Activated B cell treated with CpG ODN at 0.5 μM for 24 hours (primary cell): Measurements from ENCODE around the gene SP9. TPM values are rescaled to one million over a fixed set of nuclear protein-coding genes. Genes with fewer than 3 reads are reported as not detected.

Experiments
- ATAC-seq: fragments of 200-7000 bp; cut with Tn5 transposase; one replicate; pipeline ENCODE4 v1.10.0; 2021; ENCODE audit warnings: low read depth, mild to moderate bottlenecking, moderate library complexity
- CTCF ChIA-PET: fragments of 350-600 bp; sonication (Branson Sonifier 250); formaldehyde crosslinking; loops from one replicate; lab custom pipeline; 2021; ENCODE audit warnings: antibody characterized with exemption; lab: Charles Lee
- POLR2A ChIA-PET: fragments of 350-600 bp; sonication (Branson Sonifier 250); formaldehyde crosslinking; loops from one replicate; lab custom pipeline; 2021; ENCODE audit warnings: antibody characterized with exemption; lab: Charles Lee
- DNase-seq: peaks from one replicate; pipeline ENCODE4 v3.0.0; 2022
- H3K27ac Mint-ChIP-seq: one replicate; pipeline ENCODE4 v1.8.0; 2020; ENCODE audit warnings: mixed read lengths
- H3K27me3 Mint-ChIP-seq: one replicate; pipeline ENCODE4 v1.8.0; 2021; ENCODE audit warnings: mixed read lengths
- H3K36me3 Mint-ChIP-seq: one replicate; pipeline ENCODE4 v1.8.0; 2021; ENCODE audit warnings: low read depth, mixed read lengths
- H3K4me1 Mint-ChIP-seq: one replicate; pipeline ENCODE4 v1.8.0; 2021; ENCODE audit warnings: mixed read lengths
- H3K4me3 Mint-ChIP-seq: one replicate; pipeline ENCODE4 v1.8.0; 2020; ENCODE audit warnings: mild to moderate bottlenecking, mixed read lengths
- H3K9me3 Mint-ChIP-seq: one replicate; pipeline ENCODE4 v1.8.0; 2020; ENCODE audit warnings: mixed read lengths
- CTCF ChIP-seq: fragments of 200-600 bp; IDR thresholded peaks from one replicate; pipeline ENCODE4 v1.8.0; 2022; ENCODE audit warnings: antibody characterized with exemption, mild to moderate bottlenecking
- intact Hi-C: fragments of 100-400 bp; cut with micrococcal nuclease; formaldehyde crosslinking; loops from one replicate; pipeline ENCODE4 v1.15.1; 2024
- total RNA-seq: library from RNA; stranded (reverse); gene quantifications from 2 replicates; pipeline ENCODE4 v1.2.3, GENCODE V29; 2022

The SP9 gene
- total RNA-seq, 1 donor from 2014 or later: not detected

- intact Hi-C loops: loop anchor here (2.0 to 10.0 kb wide), 4 partner anchors 302 to 1789 kb away; partner anchors contain the start of gene PDK1
- no peak overlapping the region for H3K27ac Mint-ChIP-seq
- ChIA-PET CTCF (interaction anchor here (0.9 to 1.5 kb wide), 6 partner anchors 10 to 1317 kb away, joined by 3 to 23 read pairs (median 4); partner anchors contain the start of genes SCRN3 and SP9), POLR2A (no interaction called here)
- H3K27me3 Mint-ChIP-seq: peaks cover 43% of the 10 kb centered on the region
- no peak for TF ChIP-seq CTCF
- ATAC-seq: no peak
- peak overlapping the region; percentile 17 for H3K4me3 Mint-ChIP-seq
- H3K4me1 Mint-ChIP-seq: peaks cover 34% of the 10 kb centered on the region
- H3K9me3 Mint-ChIP-seq: no peaks in the 10 kb centered on the region
- H3K36me3 Mint-ChIP-seq: peaks cover 20% of the 10 kb centered on the region
- no peak for DNase-seq
Observed at GRCh38 chr2:174343623-174344455, 9.1 kb downstream of the SP9 start.

- DNase-seq: no peak
- no peak for TF ChIP-seq CTCF
- H3K36me3 Mint-ChIP-seq: peaks cover 22% of the 10 kb centered on the region
- ChIA-PET CTCF (interaction anchor here (0.9 to 1.5 kb wide), 5 partner anchors 11 to 1318 kb away, joined by 3 to 23 read pairs (median 4); partner anchors contain the start of genes SCRN3 and SP9), POLR2A (no interaction called here)
- no peaks in the 10 kb centered on the region for H3K9me3 Mint-ChIP-seq
- no peak overlapping the region for H3K4me3 Mint-ChIP-seq
- H3K27me3 Mint-ChIP-seq: peaks cover 34% of the 10 kb centered on the region
- intact Hi-C loops: loop anchor here (1.0 to 10.0 kb wide), 6 partner anchors 303 to 1790 kb away; partner anchors contain the start of gene PDK1
- H3K27ac Mint-ChIP-seq: peak overlapping the region; percentile 51
- H3K4me1 Mint-ChIP-seq: peaks cover 34% of the 10 kb centered on the region
- ATAC-seq: no peak
Observed at GRCh38 chr2:174344716-174345461, 10.1 kb downstream of the SP9 start.

GRCh38 chr2:174350018-174350417 lies 15.3 kb downstream of the SP9 start:
- H3K27me3 Mint-ChIP-seq: peaks cover 4% of the 10 kb centered on the region
- no peaks in the 10 kb centered on the region for H3K9me3 Mint-ChIP-seq
- DNase-seq (no peak), ATAC-seq (no peak)
- POLR2A ChIA-PET: no interaction called here
- intact Hi-C loops: no loop called here
- no peak overlapping the region for H3K4me3 Mint-ChIP-seq
- CTCF ChIA-PET: interaction anchor here (0.7 to 1.3 kb wide), 4 partner anchors 9 to 950 kb away, joined by 3 to 6 read pairs (median 3); no protein-coding TSS in a partner anchor
- no peak for TF ChIP-seq CTCF
- H3K36me3 Mint-ChIP-seq: peaks cover 40% of the 10 kb centered on the region
- peaks cover 2% of the 10 kb centered on the region for H3K4me1 Mint-ChIP-seq
- no peak overlapping the region for H3K27ac Mint-ChIP-seq

GRCh38 chr2:174350593-174351181 lies 15.9 kb downstream of the SP9 start:
- DNase-seq (no peak), ATAC-seq (no peak)
- Mint-ChIP-seq H3K4me1 (no peaks in the 10 kb centered on the region), H3K27ac (no peak overlapping the region), H3K36me3 (peaks cover 40% of the 10 kb centered on the region), H3K4me3 (no peak overlapping the region), H3K9me3 (no peaks in the 10 kb centered on the region), H3K27me3 (no peaks in the 10 kb centered on the region)
- intact Hi-C loops: no loop called here
- TF ChIP-seq CTCF: no peak
- ChIA-PET POLR2A (no interaction called here), CTCF (interaction anchor here (0.7 to 1.3 kb wide), 3 partner anchors 26 to 950 kb away, joined by 3 to 6 read pairs (median 3); no protein-coding TSS in a partner anchor)
